NAMALWA (cell line): Measurements from ENCODE around the gene ATXN1.

Experiments
- DNase-seq: peaks from one replicate; pipeline ENCODE4 v3.0.0-alpha.2; 2015; ENCODE audit warnings: low spot score

ATXN1 gene

GRCh38 chr6:16762268-16762549 lies 949 bp upstream of the ATXN1 start:
- DNase-seq: no peak

- peak; percentile 81 for DNase-seq
These were observed 409 bp upstream of the ATXN1 start for GRCh38 chr6:16761471-16762267.

- peak; percentile 61 for DNase-seq
These were observed 1.4 kb downstream of the ATXN1 start for GRCh38 chr6:16759646-16760515.

GRCh38 chr6:16759181-16759645 lies 2.0 kb downstream of the ATXN1 start:
- DNase-seq: peak; percentile 34

GRCh38 chr6:16758163-16758975 lies 2.9 kb downstream of the ATXN1 start:
- peak; percentile 16 for DNase-seq

- no peak for DNase-seq
These were observed 3.9 kb downstream of the ATXN1 start for GRCh38 chr6:16757332-16757731.

- no peak for DNase-seq
These were observed 4.5 kb downstream of the ATXN1 start for GRCh38 chr6:16756660-16757255.

GRCh38 chr6:16755544-16755943 lies 5.7 kb downstream of the ATXN1 start:
- no peak for DNase-seq

GRCh38 chr6:16754876-16755275 lies 6.4 kb downstream of the ATXN1 start:
- DNase-seq: no peak

GRCh38 chr6:16754274-16754673 lies 7.0 kb downstream of the ATXN1 start:
- no peak for DNase-seq

- no peak for DNase-seq
These were observed 7.9 kb downstream of the ATXN1 start for GRCh38 chr6:16753341-16753740.

- no peak for DNase-seq
These were observed 8.9 kb downstream of the ATXN1 start for GRCh38 chr6:16752206-16752866.

- no peak for DNase-seq
These were observed 9.9 kb downstream of the ATXN1 start for GRCh38 chr6:16751251-16751946.

- DNase-seq: no peak
These were observed 10.7 kb downstream of the ATXN1 start for GRCh38 chr6:16750566-16750965.

GRCh38 chr6:16749516-16750485 lies 11.5 kb downstream of the ATXN1 start:
- DNase-seq: no peak

- no peak for DNase-seq
These were observed 13.3 kb downstream of the ATXN1 start for GRCh38 chr6:16748025-16748319.

- no peak for DNase-seq
These were observed 13.8 kb downstream of the ATXN1 start for GRCh38 chr6:16747232-16748024.

- DNase-seq: no peak
These were observed 14.4 kb downstream of the ATXN1 start for GRCh38 chr6:16746812-16747211.

- DNase-seq: no peak
These were observed 14.9 kb downstream of the ATXN1 start for GRCh38 chr6:16746401-16746800.
